ENCODE results near the gene QRFPR. TPM values are rescaled to one million over a fixed set of nuclear protein-coding genes. Genes with fewer than 3 reads are reported as not detected.

The QRFPR gene
- total RNA-seq, result 1.6 and 1.7 TPM in 2 replicates

GRCh38 chr4:121380776-121381462 is at the start of gene QRFPR:
QRFPR (minus strand) TSS chr4:121381018; CDS start chr4:121380647, 371 bp downstream.

Other genes starting within 250 kb of the QRFPR start
- 2.5 and 2.7 TPM in 2 replicates for gene TNIP3, start 216.7 kb downstream of the QRFPR start, total RNA-seq

Measured in mammary microvascular endothelial cell (primary cell).